Measurements from ENCODE around the gene UBL7. TPM values are rescaled to one million over a fixed set of nuclear protein-coding genes. Genes with fewer than 3 reads are reported as not detected.

UBL7 gene
- total RNA-seq, 1 donor from 2014 or later: 62.6 TPM

GRCh38 chr15:74454764-74455500, 6.0 kb downstream of the UBL7 start:
- Mint-ChIP-seq H3K27me3 (ENCODE audit: unreplicated experiment) (no peaks in the 10 kb centered on the region), H3K27ac (ENCODE audit: unreplicated experiment) (no peak overlapping the region), H3K36me3 (ENCODE audit: unreplicated experiment) (no peaks in the 10 kb centered on the region), H3K9me3 (ENCODE audit: unreplicated experiment) (no peaks in the 10 kb centered on the region), H3K4me1 (ENCODE audit: low read depth, unreplicated experiment) (peaks cover 13% of the 10 kb centered on the region), H3K4me3 (ENCODE audit: unreplicated experiment) (no peak overlapping the region)
- no peak for DNase-seq
- TF ChIP-seq, protein P1, sequence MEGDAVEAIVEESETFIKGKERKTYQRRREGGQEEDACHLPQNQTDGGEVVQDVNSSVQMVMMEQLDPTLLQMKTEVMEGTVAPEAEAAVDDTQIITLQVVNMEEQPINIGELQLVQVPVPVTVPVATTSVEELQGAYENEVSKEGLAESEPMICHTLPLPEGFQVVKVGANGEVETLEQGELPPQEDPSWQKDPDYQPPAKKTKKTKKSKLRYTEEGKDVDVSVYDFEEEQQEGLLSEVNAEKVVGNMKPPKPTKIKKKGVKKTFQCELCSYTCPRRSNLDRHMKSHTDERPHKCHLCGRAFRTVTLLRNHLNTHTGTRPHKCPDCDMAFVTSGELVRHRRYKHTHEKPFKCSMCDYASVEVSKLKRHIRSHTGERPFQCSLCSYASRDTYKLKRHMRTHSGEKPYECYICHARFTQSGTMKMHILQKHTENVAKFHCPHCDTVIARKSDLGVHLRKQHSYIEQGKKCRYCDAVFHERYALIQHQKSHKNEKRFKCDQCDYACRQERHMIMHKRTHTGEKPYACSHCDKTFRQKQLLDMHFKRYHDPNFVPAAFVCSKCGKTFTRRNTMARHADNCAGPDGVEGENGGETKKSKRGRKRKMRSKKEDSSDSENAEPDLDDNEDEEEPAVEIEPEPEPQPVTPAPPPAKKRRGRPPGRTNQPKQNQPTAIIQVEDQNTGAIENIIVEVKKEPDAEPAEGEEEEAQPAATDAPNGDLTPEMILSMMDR (IDR thresholded peaks at IDR 0.05; ENCODE audit: partially characterized antibody, unreplicated experiment): no peak

DNA sequence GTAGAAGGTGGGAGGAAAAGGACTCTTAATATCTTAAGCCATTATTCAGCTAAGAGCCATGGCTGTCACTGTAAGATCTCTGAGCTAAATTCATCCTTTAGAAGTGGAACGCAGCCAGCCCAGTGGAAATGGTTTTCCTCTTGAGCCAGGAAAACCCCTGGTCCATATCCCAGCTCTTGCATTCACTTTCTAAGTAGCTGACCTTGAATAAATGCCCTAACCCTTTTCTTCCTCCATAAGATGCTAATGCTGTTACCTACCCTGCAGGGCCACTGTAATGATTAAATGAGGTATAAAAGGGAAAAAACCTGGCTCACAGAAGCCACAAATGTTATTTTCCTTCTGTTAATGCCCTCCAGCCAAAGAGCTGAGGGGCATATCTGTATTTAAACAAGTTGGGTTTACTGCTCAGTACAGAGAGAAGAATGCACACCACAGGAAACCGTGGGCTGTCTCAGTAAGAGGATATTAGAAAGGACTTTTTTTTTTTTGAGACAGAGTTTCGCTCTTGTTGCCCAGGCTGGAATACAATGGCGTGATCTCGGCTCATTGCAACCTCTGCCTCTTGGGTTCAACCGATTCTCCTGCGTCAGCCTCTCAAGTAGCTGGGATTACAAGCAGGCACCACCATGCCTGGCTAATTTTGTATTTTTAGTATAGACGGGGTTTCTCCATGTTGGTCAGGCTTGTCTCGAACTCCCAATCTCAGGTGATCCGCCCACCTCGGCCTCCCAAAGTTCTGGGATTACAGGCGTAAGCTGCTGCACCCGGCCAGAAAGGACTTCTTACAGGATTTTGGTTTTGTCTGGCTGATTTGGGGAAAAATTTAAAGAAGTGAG, 6.8 kb downstream of the UBL7 start:
- Mint-ChIP-seq H3K36me3 (ENCODE audit: unreplicated experiment) (no peaks in the 10 kb centered on the region), H3K4me3 (ENCODE audit: unreplicated experiment) (no peak overlapping the region), H3K4me1 (ENCODE audit: low read depth, unreplicated experiment) (peaks cover 13% of the 10 kb centered on the region), H3K27me3 (ENCODE audit: unreplicated experiment) (no peaks in the 10 kb centered on the region), H3K27ac (ENCODE audit: unreplicated experiment) (no peak overlapping the region), H3K9me3 (ENCODE audit: unreplicated experiment) (no peaks in the 10 kb centered on the region)
- no peak for DNase-seq
- TF ChIP-seq, protein P1 (IDR thresholded peaks at IDR 0.05; ENCODE audit: partially characterized antibody, unreplicated experiment): no peak

GRCh38 chr15:74451861-74452835, 8.8 kb downstream of the UBL7 start:
- peak overlapping the region; percentile 55 for H3K4me3 Mint-ChIP-seq (ENCODE audit: unreplicated experiment)

GRCh38 chr15:74451322-74451721, 9.6 kb downstream of the UBL7 start:
- no peaks in the 10 kb centered on the region for H3K27me3 Mint-ChIP-seq (ENCODE audit: unreplicated experiment)
- TF ChIP-seq, protein P1 (IDR thresholded peaks at IDR 0.05; ENCODE audit: partially characterized antibody, unreplicated experiment): no peak
- DNase-seq: no peak
- no peaks in the 10 kb centered on the region for H3K9me3 Mint-ChIP-seq (ENCODE audit: unreplicated experiment)
- H3K4me1 Mint-ChIP-seq (ENCODE audit: low read depth, unreplicated experiment): peaks cover 13% of the 10 kb centered on the region
- no peak overlapping the region for H3K27ac Mint-ChIP-seq (ENCODE audit: unreplicated experiment)
- no peak overlapping the region for H3K4me3 Mint-ChIP-seq (ENCODE audit: unreplicated experiment)
- no peaks in the 10 kb centered on the region for H3K36me3 Mint-ChIP-seq (ENCODE audit: unreplicated experiment)

More at GRCh38 chr15:74451861-74452835, 8.8 kb downstream of the UBL7 start:
- no peaks in the 10 kb centered on the region for H3K27me3 Mint-ChIP-seq (ENCODE audit: unreplicated experiment)
- H3K36me3 Mint-ChIP-seq (ENCODE audit: unreplicated experiment): no peaks in the 10 kb centered on the region
- H3K9me3 Mint-ChIP-seq (ENCODE audit: unreplicated experiment): no peaks in the 10 kb centered on the region
- peaks cover 13% of the 10 kb centered on the region for H3K4me1 Mint-ChIP-seq (ENCODE audit: low read depth, unreplicated experiment)
- DNase-seq: peak; percentile 66
- H3K27ac Mint-ChIP-seq (ENCODE audit: unreplicated experiment): no peak overlapping the region
- TF ChIP-seq, protein P1 (IDR thresholded peaks at IDR 0.05; ENCODE audit: partially characterized antibody, unreplicated experiment): no peak

All from glutamatergic neuron (in vitro differentiated cells).